H9 (cell line): ENCODE data around the gene MEMO1. TPM values are rescaled to one million over a fixed set of nuclear protein-coding genes. Genes with fewer than 3 reads are reported as not detected.

Source experiments
- DNase-seq: peaks from one replicate; pipeline ENCODE4 v3.0.0-alpha.2; 2017
- H2AFZ ChIP-seq: one replicate; pipeline ENCODE4 v1.6.1; 2013; ENCODE audit warnings: mild to moderate bottlenecking, low read length, control low read depth, moderate library complexity
- H2AK5ac ChIP-seq: 2 replicates; pipeline ENCODE4 v1.6.1; 2013; ENCODE audit warnings: low read length, control low read depth, mixed read lengths; ENCODE audit not compliant: insufficient read length
- H2BK120ac ChIP-seq: one replicate; pipeline ENCODE4 v1.6.1; 2013; ENCODE audit warnings: low read depth, mild to moderate bottlenecking, low read length, control low read depth, inconsistent platforms; ENCODE audit not compliant: poor library complexity, severe bottlenecking
- H2BK12ac ChIP-seq: 2 replicates; pipeline ENCODE4 v1.6.1; 2013; ENCODE audit warnings: low read length, control low read depth, mixed read lengths, low read depth; ENCODE audit not compliant: insufficient read length
- H2BK15ac ChIP-seq: 2 replicates; pipeline ENCODE4 v1.6.1; 2013; ENCODE audit warnings: low read depth, low read length, control low read depth
- H2BK20ac ChIP-seq: one replicate; pipeline ENCODE4 v1.6.1; 2013; ENCODE audit warnings: low read depth, mild to moderate bottlenecking, low read length, control low read depth, inconsistent platforms; ENCODE audit not compliant: poor library complexity, severe bottlenecking
- H2BK5ac ChIP-seq: 2 replicates; pipeline ENCODE4 v1.6.1; 2013; ENCODE audit warnings: low read length, control low read depth, mixed read lengths; ENCODE audit not compliant: insufficient read length
- H3K14ac ChIP-seq: 2 replicates; pipeline ENCODE4 v1.6.1; 2013; ENCODE audit warnings: low read length, control low read depth; ENCODE audit not compliant: insufficient read depth
- H3K18ac ChIP-seq: 2 replicates; pipeline ENCODE4 v1.6.1; 2013; ENCODE audit warnings: low read depth, mild to moderate bottlenecking, mixed read lengths, low read length, control low read depth; ENCODE audit not compliant: insufficient read length
- H3K23ac ChIP-seq: 2 replicates; pipeline ENCODE4 v1.6.1; 2013; ENCODE audit warnings: low read length, control low read depth, mixed read lengths, low read depth; ENCODE audit not compliant: insufficient read length
- H3K23me2 ChIP-seq: 2 replicates; pipeline ENCODE4 v1.6.1; 2013; ENCODE audit warnings: low read depth, mild to moderate bottlenecking, mixed read lengths, low read length, control low read depth; ENCODE audit not compliant: insufficient read length, poor library complexity, severe bottlenecking
- H3K27ac ChIP-seq: 2 replicates; pipeline ENCODE4 v1.5.1; 2013; ENCODE audit warnings: low read length, control low read depth, mixed read lengths, low read depth; ENCODE audit not compliant: insufficient read length
- H3K27me3 ChIP-seq: 2 replicates; pipeline ENCODE4 v1.6.1; 2013; ENCODE audit warnings: low read length, control low read depth, inconsistent platforms; ENCODE audit not compliant: insufficient read depth
- H3K4ac ChIP-seq: 2 replicates; pipeline ENCODE4 v1.6.1; 2013; ENCODE audit warnings: low read depth, mild to moderate bottlenecking, control low read depth, inconsistent platforms, low read length, moderate library complexity
- H3K4me1 ChIP-seq: 2 replicates; pipeline ENCODE4 v1.6.1; 2013; ENCODE audit warnings: low read length, control low read depth, inconsistent platforms; ENCODE audit not compliant: insufficient read depth
- H3K4me2 ChIP-seq: 2 replicates; pipeline ENCODE4 v1.6.1; 2013; ENCODE audit warnings: low read length, control low read depth, mixed read lengths; ENCODE audit not compliant: insufficient read length, insufficient read depth
- H3K56ac ChIP-seq: 2 replicates; pipeline ENCODE4 v1.6.1; 2013; ENCODE audit warnings: low read depth, mild to moderate bottlenecking, mixed read lengths, low read length, control low read depth; ENCODE audit not compliant: insufficient read length
- H3K79me1 ChIP-seq: 2 replicates; pipeline ENCODE4 v1.6.1; 2013; ENCODE audit warnings: low read depth, mild to moderate bottlenecking, moderate library complexity, low read length, control low read depth, inconsistent platforms; ENCODE audit not compliant: insufficient read depth, poor library complexity, severe bottlenecking
- H3K79me2 ChIP-seq: 2 replicates; pipeline ENCODE4 v1.6.1; 2013; ENCODE audit warnings: low read length, control low read depth, inconsistent platforms; ENCODE audit not compliant: insufficient read depth
- H3K9ac ChIP-seq: 2 replicates; pipeline ENCODE4 v1.6.1; 2013; ENCODE audit warnings: low read length, control low read depth, mixed read lengths; ENCODE audit not compliant: insufficient read length; ENCODE audit errors: extremely low read depth
- H3K9me3 ChIP-seq: one replicate; pipeline ENCODE4 v1.6.1; 2013; ENCODE audit warnings: low read depth, low read length, inconsistent platforms; ENCODE audit not compliant: control insufficient read depth
- H3T11ph ChIP-seq: one replicate; pipeline ENCODE4 v1.6.1; 2013; ENCODE audit warnings: mild to moderate bottlenecking, low read length, control low read depth, inconsistent platforms
- H4K20me1 ChIP-seq: one replicate; pipeline ENCODE4 v1.6.1; 2013; ENCODE audit not compliant: control insufficient read depth, insufficient read length, insufficient read depth
- H4K5ac ChIP-seq: 2 replicates; pipeline ENCODE4 v1.6.1; 2013; ENCODE audit warnings: low read depth, mild to moderate bottlenecking, mixed read lengths, low read length, control low read depth; ENCODE audit not compliant: insufficient read length
- H4K8ac ChIP-seq: replicated peaks from 2 replicates; pipeline ENCODE4 v1.6.1; 2013; ENCODE audit warnings: low read length, control low read depth, mixed read lengths, low read depth; ENCODE audit not compliant: insufficient read length
- H4K91ac ChIP-seq: 2 replicates; pipeline ENCODE4 v1.6.1; 2013; ENCODE audit warnings: low read depth, mild to moderate bottlenecking, moderate library complexity, mixed read lengths, low read length, control low read depth; ENCODE audit not compliant: insufficient read length
- H3K27ac Mint-ChIP-seq, 3 experiments: 2 replicates in 2 of 3; 3 replicates in 1 of 3; pipeline ENCODE4 v1.8.0; 2020 to 2021; ENCODE audit warnings: mixed read lengths in 3 of 3, mild to moderate bottlenecking in 1 of 3, moderate library complexity in 1 of 3
- H3K27me3 Mint-ChIP-seq: 2 replicates; pipeline ENCODE4 v1.8.0; 2021; ENCODE audit warnings: low read depth, mild to moderate bottlenecking, moderate library complexity, mixed read lengths
- H3K36me3 Mint-ChIP-seq, 3 experiments: 2 replicates in 2 of 3; 3 replicates in 1 of 3; pipeline ENCODE4 v1.8.0; 2020 to 2021; ENCODE audit warnings: low read depth in 3 of 3, mixed read lengths in 3 of 3; ENCODE audit not compliant: insufficient read depth in 1 of 3
- H3K4me1 Mint-ChIP-seq, 2 experiments: 2 replicates each; pipeline ENCODE4 v1.8.0; 2020; ENCODE audit warnings: mixed read lengths in 2 of 2
- H3K4me3 Mint-ChIP-seq, 2 experiments: 2 replicates in 1 of 2; 3 replicates in 1 of 2; pipeline ENCODE4 v1.8.0; 2020 to 2021; ENCODE audit warnings: mild to moderate bottlenecking in 2 of 2, mixed read lengths in 2 of 2, moderate library complexity in 1 of 2
- H3K9me3 Mint-ChIP-seq, 2 experiments: 2 replicates in 1 of 2; 3 replicates in 1 of 2; pipeline ENCODE4 v1.8.0; 2020; ENCODE audit warnings: mild to moderate bottlenecking in 2 of 2, mixed read lengths in 2 of 2, moderate library complexity in 1 of 2
- CTCF ChIP-seq: fragments of 200-600 bp; sonication (generic); conservative IDR thresholded peaks from 3 replicates; pipeline ENCODE4 v1.8.0; 2021; ENCODE audit warnings: antibody characterized with exemption, mild to moderate bottlenecking
- WGBS: extraction: QIAGEN DNeasy Blood & Tissue Kit; methylation state at CpG from one replicate; pipeline ENCODE4 v1.1.7; 2013; ENCODE audit warnings: missing lambda C conversion rate, low lambda C conversion rate, mixed read lengths; ENCODE audit not compliant: insufficient read length; ENCODE audit errors: extremely low coverage; 5-methylcytosine and 5-hydroxymethylcytosine counted together
- total RNA-seq: library from RNA; stranded (reverse); gene quantifications from 2 replicates; pipeline ENCODE4 v1.2.1, GENCODE V29; 2021

MEMO1 gene
- total RNA-seq, 1 experiment from 2014 or later = 49.4 TPM

- H3K79me2 ChIP-seq = peaks cover 5% of the 10 kb centered on the region; the same call in 1 of the 2 replicates
- H3K14ac ChIP-seq = no peak overlapping the region
- no peak overlapping the region for H2BK12ac ChIP-seq
- H2AK5ac ChIP-seq = no peak overlapping the region
- H2BK120ac ChIP-seq = no peak overlapping the region
- H4K5ac ChIP-seq = no peak overlapping the region
- no peak for DNase-seq
- no peak overlapping the region for H3K9ac ChIP-seq
- no peaks in the 10 kb centered on the region for H3K9me3 ChIP-seq
- H2BK20ac ChIP-seq = no peak overlapping the region
- H3K27ac Mint-ChIP-seq = no peak overlapping the region
- no peak overlapping the region for H4K8ac ChIP-seq
- no peaks in the 10 kb centered on the region; a peak in 1 of 4 replicates for H3K4me1 Mint-ChIP-seq
- H3K23me2 ChIP-seq = no peaks in the 10 kb centered on the region
- H3K4me1 ChIP-seq = no peaks in the 10 kb centered on the region
- TF ChIP-seq CTCF = no peak
- no peaks in the 10 kb centered on the region for H4K20me1 ChIP-seq
- no peak overlapping the region for H3K4me2 ChIP-seq
- H3T11ph ChIP-seq = no peak overlapping the region
- H3K27ac ChIP-seq = no peak overlapping the region
- no peaks in the 10 kb centered on the region for H3K9me3 Mint-ChIP-seq
- no peak overlapping the region for H3K18ac ChIP-seq
- H2BK5ac ChIP-seq = no peak overlapping the region
- H3K79me1 ChIP-seq = peaks cover 6% of the 10 kb centered on the region
- no peak overlapping the region for H4K91ac ChIP-seq
- no peak overlapping the region for H3K23ac ChIP-seq
- no peaks in the 10 kb centered on the region for H3K27me3 ChIP-seq
- no peaks in the 10 kb centered on the region for H3K27me3 Mint-ChIP-seq
- WGBS = no CpG with 5 or more reads among the region's 4 CpGs
- H3K36me3 Mint-ChIP-seq = no peaks in the 10 kb centered on the region; a peak in 1 of 7 replicates
- no peak overlapping the region for H3K56ac ChIP-seq
- no peak overlapping the region for H3K4ac ChIP-seq
- no peak overlapping the region for H2BK15ac ChIP-seq
- H2AFZ ChIP-seq = no peak overlapping the region
- no peak overlapping the region for H3K4me3 Mint-ChIP-seq
These were observed 20.9 kb downstream of the MEMO1 start for GRCh38 chr2:31989946-31990345.
